Measurements from ENCODE around the gene LMO1.

The LMO1 gene

GRCh38 chr11:8288166-8288772, 24.6 kb upstream of the LMO1 start:
- Histone ChIP-seq H3K4me1 (ENCODE audit: control insufficient read depth, insufficient read depth, low read length) (peaks cover 3% of the 10 kb centered on the region; the same call in 1 of the 2 replicates), H3K27me3 (ENCODE audit: control insufficient read depth, insufficient read depth, low read length) (no peaks in the 10 kb centered on the region), H3K27ac (ENCODE audit: low read length) (no peak overlapping the region), H3K9me3 (ENCODE audit: control insufficient read depth, insufficient read depth, low read length) (no peaks in the 10 kb centered on the region), H3K4me3 (ENCODE audit: low read length) (no peak overlapping the region), H3K36me3 (ENCODE audit: control insufficient read depth, insufficient read depth, low read length) (no peaks in the 10 kb centered on the region)
- no CpG with 5 or more reads among the region's 3 CpGs for WGBS (ENCODE audit: insufficient coverage, insufficient read length)
- no peak for DNase-seq (ENCODE audit: low read depth, low spot score)

DNA sequence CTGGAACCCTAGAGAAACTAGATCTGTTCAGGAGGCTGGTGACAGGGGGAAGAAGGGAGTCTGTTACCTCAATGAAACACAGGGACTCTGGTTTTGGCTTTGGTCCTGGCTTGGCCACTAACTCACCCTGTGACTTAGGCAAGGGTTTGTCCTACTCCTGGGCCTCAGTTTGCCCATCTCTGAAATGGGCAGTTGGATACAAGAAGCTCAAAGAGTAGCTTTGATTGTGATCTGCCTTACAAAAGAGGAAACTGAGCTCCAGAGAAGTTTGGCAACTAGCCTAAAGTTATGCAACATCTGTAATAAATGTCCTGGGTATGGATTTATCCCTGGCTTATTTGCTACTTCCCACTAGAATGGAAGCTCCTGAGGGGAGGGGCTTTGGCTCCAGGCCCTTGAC, 24.0 kb upstream of the LMO1 start:
- peaks cover 3% of the 10 kb centered on the region; the same call in 1 of the 2 replicates for H3K4me1 ChIP-seq (ENCODE audit: control insufficient read depth, insufficient read depth, low read length)
- H3K4me3 ChIP-seq (ENCODE audit: low read length) = no peak overlapping the region
- H3K36me3 ChIP-seq (ENCODE audit: control insufficient read depth, insufficient read depth, low read length) = no peaks in the 10 kb centered on the region
- no peak for DNase-seq (ENCODE audit: low read depth, low spot score)
- H3K27ac ChIP-seq (ENCODE audit: low read length) = no peak overlapping the region
- H3K27me3 ChIP-seq (ENCODE audit: control insufficient read depth, insufficient read depth, low read length) = no peaks in the 10 kb centered on the region
- H3K9me3 ChIP-seq (ENCODE audit: control insufficient read depth, insufficient read depth, low read length) = no peaks in the 10 kb centered on the region

DNA sequence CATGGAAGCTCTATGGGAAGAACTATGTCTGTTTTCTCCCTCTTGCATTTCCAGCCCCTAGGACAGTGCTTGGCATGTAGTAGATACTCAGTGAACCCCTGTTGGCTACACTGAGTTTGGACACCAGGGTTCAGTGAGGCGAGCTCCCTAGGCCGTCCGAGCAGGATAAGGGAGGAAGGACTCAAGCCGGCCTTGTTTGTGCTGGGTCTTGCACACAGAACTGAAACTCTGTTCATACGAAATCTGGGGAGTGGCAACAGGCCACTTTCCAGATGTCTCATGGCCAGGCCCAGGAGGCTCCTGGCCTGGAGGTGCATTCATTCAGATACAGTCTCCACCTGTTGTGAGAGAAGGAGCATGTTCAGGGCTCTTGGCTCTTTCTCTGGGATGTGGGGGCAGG, 23.6 kb upstream of the LMO1 start:
- H3K36me3 ChIP-seq (ENCODE audit: control insufficient read depth, insufficient read depth, low read length) = no peaks in the 10 kb centered on the region
- H3K27ac ChIP-seq (ENCODE audit: low read length) = no peak overlapping the region
- no peak overlapping the region for H3K4me3 ChIP-seq (ENCODE audit: low read length)
- no peak for DNase-seq (ENCODE audit: low read depth, low spot score)
- WGBS (ENCODE audit: insufficient coverage, insufficient read length) = no CpG with 5 or more reads among the region's 5 CpGs
- no peaks in the 10 kb centered on the region; the same call in 1 of the 2 replicates for H3K27me3 ChIP-seq (ENCODE audit: control insufficient read depth, insufficient read depth, low read length)
- H3K9me3 ChIP-seq (ENCODE audit: control insufficient read depth, insufficient read depth, low read length) = no peaks in the 10 kb centered on the region
- H3K4me1 ChIP-seq (ENCODE audit: control insufficient read depth, insufficient read depth, low read length) = peaks cover 5% of the 10 kb centered on the region

GRCh38 chr11:8286886-8287285, 23.2 kb upstream of the LMO1 start:
- Histone ChIP-seq H3K9me3 (ENCODE audit: control insufficient read depth, insufficient read depth, low read length) (no peaks in the 10 kb centered on the region), H3K27ac (ENCODE audit: low read length) (no peak overlapping the region), H3K4me1 (ENCODE audit: control insufficient read depth, insufficient read depth, low read length) (peaks cover 5% of the 10 kb centered on the region), H3K4me3 (ENCODE audit: low read length) (no peak overlapping the region), H3K27me3 (ENCODE audit: control insufficient read depth, insufficient read depth, low read length) (no peaks in the 10 kb centered on the region; the same call in 1 of the 2 replicates), H3K36me3 (ENCODE audit: control insufficient read depth, insufficient read depth, low read length) (no peaks in the 10 kb centered on the region)
- no peak for DNase-seq (ENCODE audit: low read depth, low spot score)
- no CpG with 5 or more reads among the region's 2 CpGs for WGBS (ENCODE audit: insufficient coverage, insufficient read length)

- WGBS (ENCODE audit: insufficient coverage, insufficient read length) = no CpG with 5 or more reads among the region's 4 CpGs
- Histone ChIP-seq H3K27ac (ENCODE audit: low read length) (no peak overlapping the region), H3K9me3 (ENCODE audit: control insufficient read depth, insufficient read depth, low read length) (no peaks in the 10 kb centered on the region), H3K27me3 (ENCODE audit: control insufficient read depth, insufficient read depth, low read length) (no peaks in the 10 kb centered on the region; the same call in 1 of the 2 replicates), H3K4me1 (ENCODE audit: control insufficient read depth, insufficient read depth, low read length) (peaks cover 5% of the 10 kb centered on the region), H3K4me3 (ENCODE audit: low read length) (no peak overlapping the region), H3K36me3 (ENCODE audit: control insufficient read depth, insufficient read depth, low read length) (no peaks in the 10 kb centered on the region)
- DNase-seq (ENCODE audit: low read depth, low spot score) = no peak
These were observed 22.1 kb upstream of the LMO1 start for GRCh38 chr11:8285796-8286195.

- Histone ChIP-seq H3K4me1 (ENCODE audit: control insufficient read depth, insufficient read depth, low read length) (peaks cover 5% of the 10 kb centered on the region), H3K27ac (ENCODE audit: low read length) (no peak overlapping the region), H3K27me3 (ENCODE audit: control insufficient read depth, insufficient read depth, low read length) (no peaks in the 10 kb centered on the region; the same call in 1 of the 2 replicates), H3K9me3 (ENCODE audit: control insufficient read depth, insufficient read depth, low read length) (no peaks in the 10 kb centered on the region), H3K36me3 (ENCODE audit: control insufficient read depth, insufficient read depth, low read length) (no peaks in the 10 kb centered on the region), H3K4me3 (ENCODE audit: low read length) (no peak overlapping the region)
- no peak for DNase-seq (ENCODE audit: low read depth, low spot score)
- WGBS (ENCODE audit: insufficient coverage, insufficient read length) = no CpG with 5 or more reads among the region's 3 CpGs
These were observed 21.6 kb upstream of the LMO1 start for GRCh38 chr11:8285228-8285627.

GRCh38 chr11:8283465-8284230, 20.0 kb upstream of the LMO1 start:
- Histone ChIP-seq H3K27me3 (ENCODE audit: control insufficient read depth, insufficient read depth, low read length) (no peaks in the 10 kb centered on the region; the same call in 1 of the 2 replicates), H3K9me3 (ENCODE audit: control insufficient read depth, insufficient read depth, low read length) (no peaks in the 10 kb centered on the region), H3K4me1 (ENCODE audit: control insufficient read depth, insufficient read depth, low read length) (peaks cover 5% of the 10 kb centered on the region), H3K27ac (ENCODE audit: low read length) (no peak overlapping the region), H3K36me3 (ENCODE audit: control insufficient read depth, insufficient read depth, low read length) (no peaks in the 10 kb centered on the region), H3K4me3 (ENCODE audit: low read length) (peak overlapping the region; percentile 30; the same call in 1 of the 2 replicates)
- no CpG with 5 or more reads among the region's 32 CpGs for WGBS (ENCODE audit: insufficient coverage, insufficient read length)
- DNase-seq (ENCODE audit: low read depth, low spot score) = no peak

GRCh38 chr11:8283100-8283464, 19.4 kb upstream of the LMO1 start:
- peak overlapping the region; percentile 30; the same call in 1 of the 2 replicates for H3K4me3 ChIP-seq (ENCODE audit: low read length)
- DNase-seq (ENCODE audit: low read depth, low spot score) = no peak
- no peaks in the 10 kb centered on the region for H3K9me3 ChIP-seq (ENCODE audit: control insufficient read depth, insufficient read depth, low read length)
- no peaks in the 10 kb centered on the region; the same call in 1 of the 2 replicates for H3K27me3 ChIP-seq (ENCODE audit: control insufficient read depth, insufficient read depth, low read length)
- WGBS (ENCODE audit: insufficient coverage, insufficient read length) = no CpG with 5 or more reads among the region's 8 CpGs
- no peaks in the 10 kb centered on the region for H3K36me3 ChIP-seq (ENCODE audit: control insufficient read depth, insufficient read depth, low read length)
- H3K4me1 ChIP-seq (ENCODE audit: control insufficient read depth, insufficient read depth, low read length) = peaks cover 5% of the 10 kb centered on the region
- H3K27ac ChIP-seq (ENCODE audit: low read length) = no peak overlapping the region

- no peaks in the 10 kb centered on the region; the same call in 1 of the 2 replicates for H3K27me3 ChIP-seq (ENCODE audit: control insufficient read depth, insufficient read depth, low read length)
- no peaks in the 10 kb centered on the region for H3K36me3 ChIP-seq (ENCODE audit: control insufficient read depth, insufficient read depth, low read length)
- DNase-seq (ENCODE audit: low read depth, low spot score) = no peak
- H3K9me3 ChIP-seq (ENCODE audit: control insufficient read depth, insufficient read depth, low read length) = no peaks in the 10 kb centered on the region
- H3K27ac ChIP-seq (ENCODE audit: low read length) = no peak overlapping the region
- WGBS (ENCODE audit: insufficient coverage, insufficient read length) = no CpG with 5 or more reads among the region's 10 CpGs
- peaks cover 5% of the 10 kb centered on the region for H3K4me1 ChIP-seq (ENCODE audit: control insufficient read depth, insufficient read depth, low read length)
- peak overlapping the region; percentile 4; the same call in 1 of the 2 replicates for H3K4me3 ChIP-seq (ENCODE audit: low read length)
These were observed 19.0 kb upstream of the LMO1 start for GRCh38 chr11:8282631-8283030.

GRCh38 chr11:8281266-8281665, 17.6 kb upstream of the LMO1 start:
- no peaks in the 10 kb centered on the region; the same call in 1 of the 2 replicates for H3K27me3 ChIP-seq (ENCODE audit: control insufficient read depth, insufficient read depth, low read length)
- DNase-seq (ENCODE audit: low read depth, low spot score) = no peak

More at GRCh38 chr11:8281266-8281665, 17.6 kb upstream of the LMO1 start:
- WGBS (ENCODE audit: insufficient coverage, insufficient read length) = no CpG with 5 or more reads among the region's 2 CpGs
- Histone ChIP-seq H3K9me3 (ENCODE audit: control insufficient read depth, insufficient read depth, low read length) (no peaks in the 10 kb centered on the region), H3K27ac (ENCODE audit: low read length) (no peak overlapping the region), H3K36me3 (ENCODE audit: control insufficient read depth, insufficient read depth, low read length) (no peaks in the 10 kb centered on the region), H3K4me1 (ENCODE audit: control insufficient read depth, insufficient read depth, low read length) (peaks cover 5% of the 10 kb centered on the region), H3K4me3 (ENCODE audit: low read length) (no peak overlapping the region)
